ENCODE measurements around the gene NPAS3.

GRCh38 chr14:33661101-33661500, 722.4 kb downstream of the NPAS3 start:
- TF ChIP-seq CTCF (IDR thresholded peaks at IDR 0.05) (no peak), ZFX (IDR thresholded peaks at IDR 0.05; ENCODE audit: borderline replicate concordance) (no peak)

Data from 22Rv1 (cell line).